GM23338 (cell line): ENCODE data around the gene SUPT6H. TPM values are rescaled to one million over a fixed set of nuclear protein-coding genes. Genes with fewer than 3 reads are reported as not detected.
A peak's percentile ranks its signal among the peaks of the same experiment; 100 is the strongest.

Experiments
- ATAC-seq: fragments of 200-7000 bp; cut with Tn5 transposase; 3 replicates; pipeline ENCODE4 v1.9.1; 2020
- DNase-seq: peaks from one replicate; pipeline ENCODE4 v3.0.0-alpha.2; 2015; ENCODE audit warnings: low spot score
- H2AFZ ChIP-seq: fragments of 200-600 bp; sonication (generic); 2 replicates; pipeline ENCODE4 v1.8.0; 2016; ENCODE audit warnings: antibody characterized with exemption, mild to moderate bottlenecking, moderate library complexity
- H3F3A ChIP-seq: fragments of 200-600 bp; sonication (generic); replicated peaks from 2 replicates; pipeline ENCODE4 v1.8.0; 2017; ENCODE audit warnings: antibody characterized with exemption, mixed run types, low read depth
- H3K27ac ChIP-seq: fragments of 200-600 bp; sonication (generic); 2 replicates; pipeline ENCODE4 v1.6.1; 2016; ENCODE audit warnings: low read depth
- H3K27me3 ChIP-seq: fragments of 200-600 bp; sonication (generic); 2 replicates; pipeline ENCODE4 v1.8.0; 2016; ENCODE audit warnings: mild to moderate bottlenecking, mixed run types, moderate library complexity; ENCODE audit not compliant: insufficient read depth
- H3K36me3 ChIP-seq: fragments of 200-600 bp; sonication (generic); 2 replicates; pipeline ENCODE4 v1.8.0; 2016; ENCODE audit warnings: mild to moderate bottlenecking; ENCODE audit not compliant: insufficient read depth
- H3K4me1 ChIP-seq: fragments of 200-600 bp; sonication (generic); 2 replicates; pipeline ENCODE4 v1.8.0; 2016; ENCODE audit warnings: mild to moderate bottlenecking, moderate library complexity; ENCODE audit not compliant: insufficient read depth
- H3K4me2 ChIP-seq: fragments of 200-600 bp; sonication (generic); 2 replicates; pipeline ENCODE4 v1.7.1; 2017; ENCODE audit warnings: mixed run types
- H3K4me3 ChIP-seq: fragments of 200-600 bp; sonication (generic); 2 replicates; pipeline ENCODE4 v1.6.1; 2016; ENCODE audit warnings: mixed run types
- H3K79me2 ChIP-seq: fragments of 200-600 bp; sonication (generic); replicated peaks from 2 replicates; pipeline ENCODE4 v1.8.0; 2017; ENCODE audit warnings: mild to moderate bottlenecking; ENCODE audit not compliant: insufficient read depth
- H3K9me2 ChIP-seq: fragments of 200-600 bp; sonication (generic); 2 replicates; pipeline ENCODE4 v1.8.0; 2017; ENCODE audit not compliant: insufficient read depth
- H4K20me1 ChIP-seq: fragments of 200-600 bp; sonication (generic); replicated peaks from 2 replicates; pipeline ENCODE4 v1.8.0; 2017; ENCODE audit warnings: mild to moderate bottlenecking; ENCODE audit not compliant: insufficient read depth
- H3K27ac Mint-ChIP-seq: 2 replicates; pipeline ENCODE4 v1.8.0; 2020; ENCODE audit warnings: inconsistent platforms, mild to moderate bottlenecking, moderate library complexity, mixed read lengths
- H3K27me3 Mint-ChIP-seq: 3 replicates; pipeline ENCODE4 v1.8.0; 2022; ENCODE audit warnings: low read depth, mild to moderate bottlenecking, moderate library complexity, mixed read lengths, inconsistent platforms; ENCODE audit not compliant: insufficient read depth, poor library complexity
- H3K36me3 Mint-ChIP-seq: 3 replicates; pipeline ENCODE4 v1.8.0; 2021; ENCODE audit warnings: low read depth, mild to moderate bottlenecking, inconsistent platforms, moderate library complexity, mixed read lengths
- H3K4me1 Mint-ChIP-seq: 3 replicates; pipeline ENCODE4 v1.8.0; 2020; ENCODE audit warnings: mild to moderate bottlenecking, inconsistent platforms, mixed read lengths
- H3K4me3 Mint-ChIP-seq: 3 replicates; pipeline ENCODE4 v1.8.0; 2021; ENCODE audit warnings: moderate library complexity, mild to moderate bottlenecking, inconsistent platforms, mixed read lengths
- H3K9me3 Mint-ChIP-seq: 3 replicates; pipeline ENCODE4 v1.8.0; 2020; ENCODE audit warnings: moderate library complexity, mild to moderate bottlenecking, inconsistent platforms, mixed read lengths
- CREB1 ChIP-seq: fragments of 250-450 bp; sonication (Bioruptor Pico); IDR thresholded peaks from 2 replicates; pipeline ENCODE4 v1.5.0; 2020; ENCODE audit warnings: low read depth, mild to moderate bottlenecking, moderate library complexity
- CTCF ChIP-seq, 2 experiments: fragments of 200-600 bp in 1 of 2; sonication (generic) in 1 of 2; conservative IDR thresholded peaks; 2 replicates each; pipeline versions ENCODE4 v1.5.1 to v1.6.1; 2016 to 2017; ENCODE audit warnings: antibody characterized with exemption in 2 of 2, low read depth in 2 of 2, mild to moderate bottlenecking in 2 of 2, moderate library complexity in 1 of 2
- ETS1 ChIP-seq: IDR thresholded peaks from 2 replicates; pipeline ENCODE4 v1.6.1; 2016; ENCODE audit warnings: antibody characterized with exemption
- EZH2 ChIP-seq: fragments of 200-600 bp; sonication (generic); IDR thresholded peaks from one replicate; pipeline ENCODE4 v1.8.0; 2017; ENCODE audit warnings: antibody characterized with exemption, mild to moderate bottlenecking, low read depth; ENCODE audit not compliant: unreplicated experiment
- EZH2phosphoT487 ChIP-seq: fragments of 200-600 bp; sonication (generic); IDR thresholded peaks from one replicate; pipeline ENCODE4 v1.8.1; 2018; ENCODE audit warnings: antibody characterized with exemption; ENCODE audit not compliant: unreplicated experiment
- JUNB ChIP-seq: IDR thresholded peaks from one replicate; pipeline ENCODE4 v1.6.1; 2016; ENCODE audit warnings: antibody characterized with exemption; ENCODE audit not compliant: unreplicated experiment
- NANOG ChIP-seq: IDR thresholded peaks from 2 replicates; pipeline ENCODE4 v1.6.1; 2016; ENCODE audit warnings: antibody characterized with exemption, borderline replicate concordance
- POLR2AphosphoS5 ChIP-seq: IDR thresholded peaks from 2 replicates; pipeline ENCODE4 v1.6.1; 2016; ENCODE audit warnings: antibody characterized with exemption, low read depth
- REST ChIP-seq: IDR thresholded peaks from one replicate; pipeline ENCODE4 v1.6.1; 2018; ENCODE audit warnings: antibody characterized with exemption; ENCODE audit not compliant: unreplicated experiment
- STAT1 ChIP-seq: IDR thresholded peaks from one replicate; pipeline ENCODE4 v1.6.1; 2016; ENCODE audit warnings: antibody characterized with exemption; ENCODE audit not compliant: unreplicated experiment
- ZNF114 ChIP-seq: fragments of 250-450 bp; sonication (Bioruptor Pico); IDR thresholded peaks from 2 replicates; pipeline ENCODE4 v1.5.0; 2020; ENCODE audit warnings: mild to moderate bottlenecking, moderate library complexity
- ZNF331 ChIP-seq: fragments of 250-450 bp; sonication (Bioruptor Pico); IDR thresholded peaks from 2 replicates; pipeline ENCODE4 v1.5.0; 2020; ENCODE audit warnings: low read depth, mild to moderate bottlenecking, moderate library complexity
- ZNF462 ChIP-seq: fragments of 250-450 bp; sonication (Bioruptor Pico); IDR thresholded peaks from 2 replicates; pipeline ENCODE4 v1.5.0; 2020; ENCODE audit warnings: mild to moderate bottlenecking, moderate library complexity
- polyA plus RNA-seq: library from polyadenylated mRNA; unstranded; fragments of >200 nt; fragmentation: Nextera tagmentation; extraction: Ambion mirVana; gene quantifications from 2 replicates; pipeline ENCODE4 v1.2.1, GENCODE V29; 2016
- total RNA-seq: library from RNA; depleted of rRNA; stranded (reverse); fragments of >200 nt; shearing (Covaris generic); gene quantifications from 2 replicates; pipeline ENCODE4 v1.2.3, GENCODE V29; 2014

SUPT6H gene
- total and polyA plus RNA-seq, 2 experiments from 2014 or later, result 17.8 to 70.7 TPM

GRCh38 chr17:28626818-28627217 lies 35.2 kb upstream of the SUPT6H start:
- 0 out of 2 replicates have a peak overlapping the region, but pooled peaks have one; percentile 19 for H3K27ac ChIP-seq
- H3K36me3 ChIP-seq, result peaks cover 66% of the 10 kb centered on the region
- Mint-ChIP-seq H3K27me3 (peaks cover 2% of the 10 kb centered on the region), H3K9me3 (no peaks in the 10 kb centered on the region), H3K36me3 (peaks cover 75% of the 10 kb centered on the region), H3K4me3 (no peak overlapping the region), H3K4me1 (no peaks in the 10 kb centered on the region), H3K27ac (no peak overlapping the region)
- DNase-seq (no peak), ATAC-seq (no peak)
- TF ChIP-seq ZNF114 (no peak), ZNF462 (CRISPR knock-in tag) (no peak), STAT1 (no peak), ZNF331 (CRISPR knock-in tag) (no peak), JUNB (no peak), REST (no peak), POLR2AphosphoS5 (no peak), EZH2phosphoT487 (no peak), NANOG (no peak), ETS1 (no peak), CTCF (conservative IDR thresholded peaks at IDR 0.05; ENCODE audit: low read depth in 2 of 2) (no peak), EZH2 (no peak), CREB1 (no peak)
- no peaks in the 10 kb centered on the region for H3K79me2 ChIP-seq
- H3K4me1 ChIP-seq, result no peaks in the 10 kb centered on the region
- H3F3A ChIP-seq, result peaks cover 8% of the 10 kb centered on the region; the same call in 1 of the 2 replicates
- no peak overlapping the region for H3K4me3 ChIP-seq
- H3K4me2 ChIP-seq, result no peak overlapping the region
- H3K9me2 ChIP-seq, result no peaks in the 10 kb centered on the region
- H2AFZ ChIP-seq, result no peak overlapping the region
- no peaks in the 10 kb centered on the region for H3K27me3 ChIP-seq
- H4K20me1 ChIP-seq, result peaks cover 18% of the 10 kb centered on the region
